NT2/D1 (cell line): ENCODE measurements around the gene PLPPR3.

Experiments used
- DNase-seq: peaks from one replicate; pipeline ENCODE4 v3.0.0-alpha.2; 2011; ENCODE audit warnings: low read depth, low spot score
- H3K27me3 ChIP-seq: 2 replicates; pipeline ENCODE4 v1.6.0; 2011; ENCODE audit warnings: mild to moderate bottlenecking; ENCODE audit not compliant: insufficient read length, insufficient read depth
- H3K36me3 ChIP-seq: 2 replicates; pipeline ENCODE4 v1.6.1; 2011; ENCODE audit warnings: mild to moderate bottlenecking, low read length, mixed read lengths; ENCODE audit not compliant: insufficient read depth, insufficient read length
- H3K4me1 ChIP-seq: 2 replicates; pipeline ENCODE4 v1.5.1; 2011; ENCODE audit not compliant: insufficient read depth, insufficient read length
- H3K4me3 ChIP-seq: 2 replicates; pipeline ENCODE4 v1.5.1; 2011; ENCODE audit warnings: low read depth; ENCODE audit not compliant: insufficient read length
- H3K9ac ChIP-seq: 2 replicates; pipeline ENCODE4 v1.6.0; 2011; ENCODE audit warnings: low read depth; ENCODE audit not compliant: insufficient read length
- H3K9me3 ChIP-seq: 2 replicates; pipeline ENCODE4 v1.5.1; 2011; ENCODE audit warnings: mild to moderate bottlenecking, low read length; ENCODE audit not compliant: insufficient read depth
- SUZ12 ChIP-seq: IDR thresholded peaks from 2 replicates; pipeline ENCODE4 v1.6.1; 2011; ENCODE audit not compliant: insufficient read length, insufficient read depth; ENCODE audit errors: extremely low read depth
- YY1 ChIP-seq: IDR thresholded peaks from 2 replicates; pipeline ENCODE4 v1.6.1; 2011; ENCODE audit not compliant: insufficient read length, insufficient read depth
- ZNF274 ChIP-seq: IDR thresholded peaks from 2 replicates; pipeline ENCODE4 v1.6.1; 2011; ENCODE audit warnings: mild to moderate bottlenecking, low read depth, low read length

The PLPPR3 gene

DNA sequence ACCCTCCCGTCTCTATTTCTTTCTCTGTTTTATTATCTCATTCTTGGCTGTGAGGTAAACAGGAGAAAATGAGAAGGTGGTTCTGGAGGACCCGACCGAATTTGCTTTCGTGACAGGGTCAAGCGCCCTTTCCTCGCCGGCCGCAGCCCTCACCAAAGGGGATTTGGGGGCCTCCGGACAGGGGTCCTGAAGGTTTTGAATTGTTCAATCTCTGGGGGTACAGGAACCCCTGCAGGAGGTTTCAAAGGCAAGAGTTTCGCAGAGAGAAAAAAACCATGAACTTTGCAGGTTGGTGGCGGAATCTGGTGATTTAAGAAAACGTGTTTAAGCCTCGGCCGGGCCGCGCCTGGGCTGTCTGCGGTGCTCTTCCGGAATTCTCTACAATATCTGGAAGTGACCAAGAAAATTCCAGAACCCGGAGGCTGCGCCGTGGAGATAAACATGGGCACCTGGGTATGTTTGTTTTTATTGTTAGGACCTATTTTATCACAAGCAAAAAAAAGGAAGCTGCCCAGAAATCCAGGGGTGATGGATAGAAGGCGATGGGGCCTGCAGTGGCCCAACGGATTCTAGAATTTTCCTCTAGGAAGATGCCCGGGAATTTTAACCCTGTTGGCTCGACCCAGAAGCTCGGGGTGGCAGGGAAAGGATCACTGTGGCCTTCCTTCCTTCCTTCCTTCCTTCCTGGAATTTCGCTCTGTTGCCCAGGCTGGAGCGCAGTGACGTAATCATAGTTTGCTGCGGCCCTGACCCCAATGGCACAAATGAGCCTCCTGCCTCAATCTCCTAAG is 38.7 kb downstream of the PLPPR3 start:
- Histone ChIP-seq H3K4me3 (peak overlapping the region; percentile 64), H3K9ac (peak overlapping the region; percentile 80), H3K36me3 (peaks cover 25% of the 10 kb centered on the region), H3K9me3 (no peaks in the 10 kb centered on the region), H3K4me1 (peaks cover 9% of the 10 kb centered on the region), H3K27me3 (no peaks in the 10 kb centered on the region)
- no peak for TF ChIP-seq YY1
- no peak for TF ChIP-seq SUZ12
- TF ChIP-seq ZNF274 = no peak
- no peak for DNase-seq

DNA sequence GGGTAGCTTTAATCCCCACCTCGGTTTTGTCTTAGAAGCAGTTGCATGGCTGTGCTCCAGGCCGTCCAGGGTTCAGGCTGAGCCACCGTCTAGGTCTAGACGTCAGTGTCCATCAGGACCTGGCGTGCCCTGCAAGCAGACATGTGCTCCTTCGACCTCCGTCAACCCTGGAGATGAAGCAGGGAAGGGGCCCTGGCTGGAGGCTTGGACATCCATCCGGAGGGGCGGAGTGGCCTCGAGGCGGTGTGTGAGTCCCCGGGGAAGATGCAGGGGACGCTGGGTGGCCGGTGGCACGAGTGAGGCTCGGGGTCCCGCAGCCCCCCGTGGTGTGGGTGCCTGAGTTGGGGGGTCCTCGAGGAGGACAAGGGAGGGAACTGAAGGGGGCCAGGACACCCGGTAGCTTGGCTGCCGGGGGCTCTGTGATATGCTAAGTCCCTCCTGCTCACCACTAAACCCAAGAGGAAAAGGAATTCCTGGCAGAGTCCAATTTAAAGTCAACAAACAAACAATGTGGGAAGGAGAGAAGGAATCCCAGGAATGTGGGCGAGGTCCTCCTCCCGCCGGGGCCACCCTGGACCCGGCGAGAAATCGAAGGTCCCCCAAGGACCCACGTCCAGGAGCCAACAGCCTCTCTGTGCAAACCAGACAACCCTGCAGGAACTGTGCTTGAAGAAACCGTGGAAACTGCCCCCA is 39.4 kb downstream of the PLPPR3 start:
- Histone ChIP-seq H3K4me3 (peak overlapping the region; percentile 64), H3K36me3 (peaks cover 18% of the 10 kb centered on the region), H3K9me3 (no peaks in the 10 kb centered on the region), H3K27me3 (no peaks in the 10 kb centered on the region), H3K4me1 (peaks cover 9% of the 10 kb centered on the region), H3K9ac (peak overlapping the region; percentile 86)
- TF ChIP-seq ZNF274 = no peak
- TF ChIP-seq YY1 = no peak
- no peak for TF ChIP-seq SUZ12
- peak; percentile 69 for DNase-seq

DNA sequence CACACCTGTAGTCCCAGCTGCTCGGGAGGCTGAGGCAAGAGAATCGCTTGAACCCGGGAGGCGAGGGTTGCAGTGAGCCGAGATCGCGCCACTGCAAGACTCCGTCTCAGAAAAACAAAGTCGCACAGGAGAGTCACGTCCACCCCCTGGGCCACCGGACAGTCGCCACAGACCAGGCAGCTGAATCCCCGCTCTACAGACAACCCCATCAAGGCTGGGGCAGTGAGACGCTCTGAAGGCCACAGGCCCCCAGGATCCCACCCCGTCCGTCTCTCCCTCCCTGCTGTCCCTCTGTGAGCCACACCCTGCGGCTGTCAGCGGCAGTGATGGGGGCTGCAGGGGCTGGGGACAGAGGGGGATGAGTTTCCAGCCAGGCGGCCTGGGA is 40.0 kb downstream of the PLPPR3 start:
- H3K36me3 ChIP-seq = peaks cover 15% of the 10 kb centered on the region
- H3K9me3 ChIP-seq = no peaks in the 10 kb centered on the region
- peak overlapping the region; percentile 86 for H3K9ac ChIP-seq
- H3K4me3 ChIP-seq = peak overlapping the region; percentile 64
- DNase-seq = no peak
- peaks cover 9% of the 10 kb centered on the region for H3K4me1 ChIP-seq
- TF ChIP-seq SUZ12 (no peak), ZNF274 (no peak), YY1 (no peak)
- no peaks in the 10 kb centered on the region for H3K27me3 ChIP-seq

DNA sequence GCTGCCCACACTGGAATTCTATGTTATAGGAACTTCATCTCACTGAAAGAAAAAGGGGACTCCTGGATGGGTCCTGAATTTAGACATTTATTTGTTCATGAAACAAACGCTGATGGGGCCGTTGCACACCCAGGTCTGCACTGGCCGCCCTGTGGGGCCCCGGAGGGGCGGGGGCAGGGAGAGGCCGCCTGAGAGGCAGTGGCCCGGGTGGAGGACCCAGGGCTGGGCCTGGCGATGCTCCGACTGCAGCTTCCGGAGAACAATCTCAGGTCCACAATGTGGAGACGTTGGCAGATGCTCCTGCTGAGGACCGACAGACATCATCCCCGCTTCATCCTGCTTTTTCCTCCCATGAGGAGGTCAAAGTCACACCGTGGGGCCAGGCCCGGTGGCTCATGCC is 40.8 kb downstream of the PLPPR3 start:
- TF ChIP-seq ZNF274 (no peak), YY1 (no peak), SUZ12 (no peak)
- peaks cover 15% of the 10 kb centered on the region for H3K36me3 ChIP-seq
- H3K9ac ChIP-seq = peak overlapping the region; percentile 11
- H3K27me3 ChIP-seq = no peaks in the 10 kb centered on the region
- H3K4me1 ChIP-seq = peaks cover 9% of the 10 kb centered on the region
- no peak for DNase-seq
- no peaks in the 10 kb centered on the region for H3K9me3 ChIP-seq
- no peak overlapping the region for H3K4me3 ChIP-seq

DNA sequence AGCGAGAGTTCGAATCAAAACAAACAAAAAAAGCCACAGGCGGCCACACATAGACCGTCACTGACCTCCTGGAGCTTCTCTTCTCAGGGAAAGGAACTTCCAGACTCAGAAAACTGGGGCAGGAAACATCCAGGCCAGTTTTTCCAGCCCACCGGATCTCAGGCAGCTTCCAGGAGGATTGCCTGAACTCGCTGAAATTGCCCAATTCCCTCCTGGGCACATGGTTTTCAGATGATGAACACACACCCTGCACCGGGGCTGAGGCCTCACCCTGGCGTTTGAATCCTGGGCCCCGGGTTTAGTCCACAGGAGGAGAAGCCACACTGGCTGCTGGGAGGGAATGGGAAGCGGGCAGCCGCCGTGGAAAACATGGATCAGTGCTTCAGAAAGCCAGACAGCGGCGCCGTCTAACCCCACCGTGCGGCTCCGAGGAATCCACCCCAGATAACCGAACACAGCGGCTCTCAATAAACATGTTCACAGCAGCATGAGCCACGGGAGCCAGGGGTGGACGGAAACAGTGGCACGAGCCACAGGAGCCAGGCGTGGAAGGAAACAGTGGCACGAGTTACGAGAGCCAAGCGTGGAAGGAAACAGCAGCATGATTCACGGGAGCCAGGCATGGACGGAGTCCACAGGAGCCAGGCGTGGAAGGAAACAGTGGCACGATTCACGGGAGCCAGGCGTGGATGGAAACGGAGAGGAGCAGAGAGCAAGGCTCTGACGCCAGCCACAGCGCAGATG is 42.7 kb downstream of the PLPPR3 start:
- no peaks in the 10 kb centered on the region for H3K9me3 ChIP-seq
- no peak overlapping the region for H3K4me3 ChIP-seq
- H3K9ac ChIP-seq = peak overlapping the region; percentile 44
- DNase-seq = no peak
- peaks cover 4% of the 10 kb centered on the region for H3K36me3 ChIP-seq
- peaks cover 6% of the 10 kb centered on the region for H3K4me1 ChIP-seq
- H3K27me3 ChIP-seq = no peaks in the 10 kb centered on the region
- TF ChIP-seq ZNF274 (no peak), YY1 (no peak), SUZ12 (no peak)

DNA sequence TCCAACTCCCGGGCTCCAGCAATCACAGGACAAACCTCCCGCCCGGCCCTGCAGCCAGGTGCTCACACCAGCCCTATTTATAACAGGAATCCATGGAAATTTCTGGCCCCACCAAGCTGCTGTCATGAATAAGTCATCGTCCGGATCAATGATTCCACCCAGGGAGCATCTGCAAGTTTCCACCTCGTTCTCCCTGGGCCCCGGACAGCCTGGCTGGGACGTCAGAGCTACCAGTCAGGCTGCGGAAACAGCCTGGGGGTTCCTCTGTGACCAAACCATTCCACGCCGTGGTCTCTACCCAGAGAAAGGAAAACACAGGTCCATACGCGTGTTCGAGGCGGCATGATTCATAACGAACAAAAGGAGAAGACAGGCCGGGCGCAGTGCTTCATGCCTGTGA is 45.2 kb downstream of the PLPPR3 start:
- H3K27me3 ChIP-seq = no peaks in the 10 kb centered on the region
- H3K4me3 ChIP-seq = no peak overlapping the region
- peaks cover 4% of the 10 kb centered on the region for H3K36me3 ChIP-seq
- TF ChIP-seq ZNF274 = no peak
- no peak for TF ChIP-seq SUZ12
- no peak for TF ChIP-seq YY1
- H3K9me3 ChIP-seq = no peaks in the 10 kb centered on the region
- peaks cover 8% of the 10 kb centered on the region for H3K4me1 ChIP-seq
- DNase-seq = no peak
- no peak overlapping the region for H3K9ac ChIP-seq
